Activated T-helper 2 cell treated with anti-CD3 and anti-CD28 coated beads, Interferon-gamma antibody, Interleukin-2, Interleukin-4, amounts not matched to agents 10 μg/mL and 5 μg/mL and 100 μg/mL, durations not matched to agents 14 hours and 24 hours and 36 hours (primary cell): ENCODE measurements around the gene TPCN1. TPM values are rescaled to one million over a fixed set of nuclear protein-coding genes. Genes with fewer than 3 reads are reported as not detected.

Experiments
- DNase-seq: peaks from one replicate; pipeline ENCODE4 v3.0.0; 2021; ENCODE audit warnings: low spot score
- H3K27ac Mint-ChIP-seq: one replicate; pipeline ENCODE4 v1.8.0; 2021; ENCODE audit warnings: mixed read lengths
- H3K27me3 Mint-ChIP-seq: one replicate; pipeline ENCODE4 v1.8.0; 2021; ENCODE audit warnings: low read depth, mixed read lengths
- H3K36me3 Mint-ChIP-seq: one replicate; pipeline ENCODE4 v1.8.0; 2021; ENCODE audit warnings: low read depth, mixed read lengths
- H3K4me1 Mint-ChIP-seq: one replicate; pipeline ENCODE4 v1.8.0; 2021; ENCODE audit warnings: low read depth, mixed read lengths
- H3K4me3 Mint-ChIP-seq: one replicate; pipeline ENCODE4 v1.8.0; 2021; ENCODE audit warnings: low read depth, mild to moderate bottlenecking, moderate library complexity, mixed read lengths
- H3K9me3 Mint-ChIP-seq: one replicate; pipeline ENCODE4 v1.8.0; 2021; ENCODE audit warnings: mixed read lengths
- intact Hi-C: fragments of 100-400 bp; cut with micrococcal nuclease; formaldehyde crosslinking; loops from one replicate; pipeline ENCODE4 v1.15.1; 2023
- total RNA-seq: library from RNA; stranded (reverse); gene quantifications from 2 replicates; pipeline ENCODE4 v1.2.3, GENCODE V29; 2022

TPCN1 gene
- total RNA-seq, 1 donor from 2014 or later, result 47.5 TPM

- Mint-ChIP-seq H3K4me3 (no peak overlapping the region), H3K27me3 (no peaks in the 10 kb centered on the region), H3K4me1 (no peaks in the 10 kb centered on the region), H3K27ac (no peak overlapping the region), H3K9me3 (no peaks in the 10 kb centered on the region), H3K36me3 (peaks cover 26% of the 10 kb centered on the region)
- no peak for DNase-seq
- intact Hi-C loops, result no loop called here
Observed at GRCh38 chr12:113295886-113296556, 74.8 kb downstream of the TPCN1 start.

GRCh38 chr12:113296557-113297213 is 75.4 kb downstream of the TPCN1 start:
- Mint-ChIP-seq H3K4me3 (no peak overlapping the region), H3K9me3 (no peaks in the 10 kb centered on the region), H3K4me1 (no peaks in the 10 kb centered on the region), H3K27ac (no peak overlapping the region), H3K27me3 (no peaks in the 10 kb centered on the region), H3K36me3 (peaks cover 21% of the 10 kb centered on the region)
- no peak for DNase-seq
- intact Hi-C loops, result no loop called here

- no peak for DNase-seq
- H3K4me3 Mint-ChIP-seq, result no peak overlapping the region
- H3K36me3 Mint-ChIP-seq, result peaks cover 26% of the 10 kb centered on the region
- no peaks in the 10 kb centered on the region for H3K4me1 Mint-ChIP-seq
- no peak overlapping the region for H3K27ac Mint-ChIP-seq
- no peaks in the 10 kb centered on the region for H3K27me3 Mint-ChIP-seq
- intact Hi-C loops, result no loop called here
- H3K9me3 Mint-ChIP-seq, result no peaks in the 10 kb centered on the region
Observed at GRCh38 chr12:113297214-113297587, 75.9 kb downstream of the TPCN1 start.

- H3K27me3 Mint-ChIP-seq, result no peaks in the 10 kb centered on the region
- intact Hi-C loops, result no loop called here
- no peak for DNase-seq
- no peak overlapping the region for H3K27ac Mint-ChIP-seq
- H3K4me1 Mint-ChIP-seq, result peaks cover 5% of the 10 kb centered on the region
- H3K36me3 Mint-ChIP-seq, result peaks cover 25% of the 10 kb centered on the region
- H3K9me3 Mint-ChIP-seq, result no peaks in the 10 kb centered on the region
- H3K4me3 Mint-ChIP-seq, result no peak overlapping the region
Observed at GRCh38 chr12:113297621-113298471, 76.6 kb downstream of the TPCN1 start.

GRCh38 chr12:113298472-113298817 is 77.2 kb downstream of the TPCN1 start:
- no peaks in the 10 kb centered on the region for H3K9me3 Mint-ChIP-seq
- DNase-seq, result no peak
- H3K4me3 Mint-ChIP-seq, result no peak overlapping the region
- no peaks in the 10 kb centered on the region for H3K27me3 Mint-ChIP-seq
- no peak overlapping the region for H3K27ac Mint-ChIP-seq
- H3K4me1 Mint-ChIP-seq, result peaks cover 11% of the 10 kb centered on the region
- peaks cover 29% of the 10 kb centered on the region for H3K36me3 Mint-ChIP-seq
- intact Hi-C loops, result no loop called here

- Mint-ChIP-seq H3K9me3 (no peaks in the 10 kb centered on the region), H3K4me1 (peaks cover 14% of the 10 kb centered on the region), H3K27me3 (no peaks in the 10 kb centered on the region), H3K27ac (no peak overlapping the region), H3K4me3 (no peak overlapping the region), H3K36me3 (peaks cover 34% of the 10 kb centered on the region)
- no peak for DNase-seq
- intact Hi-C loops, result no loop called here
Observed at GRCh38 chr12:113298861-113299545, 77.7 kb downstream of the TPCN1 start.

GRCh38 chr12:113299619-113300237 is 78.5 kb downstream of the TPCN1 start:
- Mint-ChIP-seq H3K27ac (no peak overlapping the region), H3K4me1 (peaks cover 14% of the 10 kb centered on the region), H3K9me3 (no peaks in the 10 kb centered on the region), H3K4me3 (no peak overlapping the region), H3K27me3 (no peaks in the 10 kb centered on the region), H3K36me3 (peaks cover 34% of the 10 kb centered on the region)
- DNase-seq, result no peak
- intact Hi-C loops, result no loop called here

GRCh38 chr12:113301811-113302210 is 80.5 kb downstream of the TPCN1 start:
- intact Hi-C loops, result no loop called here
- no peaks in the 10 kb centered on the region for H3K27me3 Mint-ChIP-seq

GRCh38 chr12:113302466-113302865 is 81.2 kb downstream of the TPCN1 start:
- no peak overlapping the region for H3K27ac Mint-ChIP-seq
- intact Hi-C loops, result no loop called here
- H3K4me1 Mint-ChIP-seq, result peaks cover 14% of the 10 kb centered on the region

More at GRCh38 chr12:113301811-113302210, 80.5 kb downstream of the TPCN1 start:
- Mint-ChIP-seq H3K36me3 (peaks cover 29% of the 10 kb centered on the region), H3K9me3 (no peaks in the 10 kb centered on the region), H3K4me1 (peaks cover 14% of the 10 kb centered on the region), H3K4me3 (no peak overlapping the region), H3K27ac (no peak overlapping the region)
- no peak for DNase-seq

GRCh38 chr12:113302886-113303640 is 81.8 kb downstream of the TPCN1 start:
- Mint-ChIP-seq H3K9me3 (no peaks in the 10 kb centered on the region), H3K36me3 (peaks cover 34% of the 10 kb centered on the region), H3K27me3 (no peaks in the 10 kb centered on the region), H3K4me3 (no peak overlapping the region), H3K27ac (peak overlapping the region; percentile 5), H3K4me1 (peaks cover 14% of the 10 kb centered on the region)
- DNase-seq, result no peak
- intact Hi-C loops, result no loop called here

More at GRCh38 chr12:113302466-113302865, 81.2 kb downstream of the TPCN1 start:
- DNase-seq, result no peak
- H3K36me3 Mint-ChIP-seq, result peaks cover 32% of the 10 kb centered on the region
- H3K9me3 Mint-ChIP-seq, result no peaks in the 10 kb centered on the region
- no peaks in the 10 kb centered on the region for H3K27me3 Mint-ChIP-seq
- H3K4me3 Mint-ChIP-seq, result no peak overlapping the region

- no peak overlapping the region for H3K4me3 Mint-ChIP-seq
- H3K27me3 Mint-ChIP-seq, result no peaks in the 10 kb centered on the region
- peaks cover 39% of the 10 kb centered on the region for H3K36me3 Mint-ChIP-seq
- H3K27ac Mint-ChIP-seq, result no peak overlapping the region
- H3K4me1 Mint-ChIP-seq, result peaks cover 14% of the 10 kb centered on the region
- no peaks in the 10 kb centered on the region for H3K9me3 Mint-ChIP-seq
- intact Hi-C loops, result no loop called here
- no peak for DNase-seq
Observed at GRCh38 chr12:113305281-113305856, 84.1 kb downstream of the TPCN1 start.
